ENCODE results near the gene NNT.
"Not testable (repeated sequence)": the region's sequence is repeated elsewhere in the genome, so short reads cannot be mapped to it uniquely, and the experiment has no call there.

NNT gene

DNA sequence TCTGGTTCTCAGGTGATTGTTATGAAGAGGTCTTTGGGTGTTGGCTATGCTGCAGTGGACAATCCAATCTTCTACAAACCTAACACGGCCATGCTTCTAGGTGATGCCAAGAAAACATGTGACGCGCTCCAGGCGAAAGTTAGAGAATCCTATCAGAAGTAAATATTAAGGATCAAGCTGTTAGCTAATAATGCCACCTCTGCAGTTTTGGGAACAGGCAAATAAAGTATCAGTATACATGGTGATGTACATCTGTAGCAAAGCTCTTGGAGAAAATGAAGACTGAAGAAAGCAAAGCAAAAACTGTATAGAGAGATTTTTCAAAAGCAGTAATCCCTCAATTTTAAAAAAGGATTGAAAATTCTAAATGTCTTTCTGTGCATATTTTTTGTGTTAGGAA is 101.3 kb downstream of the NNT start:
- no peak overlapping the region for H3K9ac ChIP-seq (ENCODE audit: low read depth, low read length, poor library complexity, severe bottlenecking)
- no peaks in the 10 kb centered on the region for H3K27me3 ChIP-seq (ENCODE audit: insufficient read depth, low read length, poor library complexity, severe bottlenecking)
- no peaks in the 10 kb centered on the region for H3K9me3 ChIP-seq (ENCODE audit: insufficient read depth, low read depth, low read length)
- H3K4me1 ChIP-seq (ENCODE audit: insufficient read depth, low read length, poor library complexity, severe bottlenecking): peaks cover 3% of the 10 kb centered on the region
- no peaks in the 10 kb centered on the region for H3F3A ChIP-seq (ENCODE audit: low read depth)
- TF ChIP-seq, protein P1, sequence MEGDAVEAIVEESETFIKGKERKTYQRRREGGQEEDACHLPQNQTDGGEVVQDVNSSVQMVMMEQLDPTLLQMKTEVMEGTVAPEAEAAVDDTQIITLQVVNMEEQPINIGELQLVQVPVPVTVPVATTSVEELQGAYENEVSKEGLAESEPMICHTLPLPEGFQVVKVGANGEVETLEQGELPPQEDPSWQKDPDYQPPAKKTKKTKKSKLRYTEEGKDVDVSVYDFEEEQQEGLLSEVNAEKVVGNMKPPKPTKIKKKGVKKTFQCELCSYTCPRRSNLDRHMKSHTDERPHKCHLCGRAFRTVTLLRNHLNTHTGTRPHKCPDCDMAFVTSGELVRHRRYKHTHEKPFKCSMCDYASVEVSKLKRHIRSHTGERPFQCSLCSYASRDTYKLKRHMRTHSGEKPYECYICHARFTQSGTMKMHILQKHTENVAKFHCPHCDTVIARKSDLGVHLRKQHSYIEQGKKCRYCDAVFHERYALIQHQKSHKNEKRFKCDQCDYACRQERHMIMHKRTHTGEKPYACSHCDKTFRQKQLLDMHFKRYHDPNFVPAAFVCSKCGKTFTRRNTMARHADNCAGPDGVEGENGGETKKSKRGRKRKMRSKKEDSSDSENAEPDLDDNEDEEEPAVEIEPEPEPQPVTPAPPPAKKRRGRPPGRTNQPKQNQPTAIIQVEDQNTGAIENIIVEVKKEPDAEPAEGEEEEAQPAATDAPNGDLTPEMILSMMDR (conservative IDR thresholded peaks at IDR 0.05; ENCODE audit: low read length): no peak
- no peak for TF ChIP-seq EZH2phosphoT487 (IDR thresholded peaks at IDR 0.05; ENCODE audit: borderline replicate concordance)
- H3K79me2 ChIP-seq (ENCODE audit: insufficient read depth, low read length): peaks cover 10% of the 10 kb centered on the region; the same call in 1 of the 2 replicates
- H3K36me3 ChIP-seq (ENCODE audit: insufficient read depth, low read length): peaks cover 56% of the 10 kb centered on the region; the same call in 1 of the 2 replicates
- no peak overlapping the region for H3K4me3 ChIP-seq (ENCODE audit: low read length, poor library complexity, severe bottlenecking)
- H4K20me1 ChIP-seq (ENCODE audit: insufficient read depth, low read length, poor library complexity, severe bottlenecking): no peaks in the 10 kb centered on the region
- H2AFZ ChIP-seq (ENCODE audit: low read length): no peak overlapping the region
- H3K9me2 ChIP-seq (replicated peaks; ENCODE audit: low read depth, low read length): no peaks in the 10 kb centered on the region
- no peak overlapping the region for H3K4me2 ChIP-seq (ENCODE audit: low read depth, low read length, poor library complexity, severe bottlenecking)

DNA sequence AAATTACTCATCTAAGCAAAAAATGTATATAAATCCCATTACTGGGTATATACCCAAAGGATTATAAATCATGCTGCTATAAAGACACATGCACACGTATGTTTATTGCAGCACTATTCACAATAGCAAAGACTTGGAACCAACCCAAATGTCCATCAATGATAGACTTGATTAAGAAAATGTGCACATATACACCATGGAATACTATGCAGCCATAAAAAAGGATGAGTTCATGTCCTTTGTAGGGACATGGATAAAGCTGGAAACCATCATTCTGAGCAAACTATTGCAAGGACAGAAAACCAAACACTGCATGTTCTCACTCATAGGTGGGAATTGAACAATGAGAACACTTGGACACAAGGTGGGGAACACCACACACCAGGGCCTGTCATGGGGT is 103.6 kb downstream of the NNT start:
- not testable (repeated sequence) for H3K4me3 ChIP-seq (ENCODE audit: low read length, poor library complexity, severe bottlenecking); H4K20me1 ChIP-seq (ENCODE audit: insufficient read depth, low read length, poor library complexity, severe bottlenecking); H3F3A ChIP-seq (ENCODE audit: low read depth)

DNA sequence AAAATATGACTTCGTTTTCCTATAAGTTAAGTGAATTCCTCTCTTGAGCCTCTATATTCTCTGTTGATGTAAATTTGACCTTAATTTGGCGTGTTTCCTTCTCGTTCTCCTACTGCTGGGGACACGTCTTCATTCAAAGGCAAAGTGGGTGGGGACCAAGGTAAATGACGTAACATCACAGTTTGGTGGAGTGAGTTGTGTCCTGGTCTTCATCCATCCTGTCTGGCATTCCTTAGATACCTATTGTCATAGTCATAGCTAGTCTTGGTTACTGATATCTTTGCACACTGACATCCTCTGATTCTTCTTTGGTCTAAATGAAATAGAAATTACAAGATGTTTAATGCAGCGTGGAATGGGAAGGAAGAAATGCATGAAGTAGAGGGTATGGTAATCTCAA is 108.5 kb downstream of the NNT start:
- no peak for TF ChIP-seq EZH2phosphoT487 (IDR thresholded peaks at IDR 0.05; ENCODE audit: borderline replicate concordance)
- TF ChIP-seq, protein P1 (conservative IDR thresholded peaks at IDR 0.05; ENCODE audit: low read length): no peak
- H3F3A ChIP-seq (ENCODE audit: low read depth): no peaks in the 10 kb centered on the region
- no peaks in the 10 kb centered on the region for H3K79me2 ChIP-seq (ENCODE audit: insufficient read depth, low read length)
- H3K4me3 ChIP-seq (ENCODE audit: low read length, poor library complexity, severe bottlenecking): no peak overlapping the region
- H3K27me3 ChIP-seq (ENCODE audit: insufficient read depth, low read length, poor library complexity, severe bottlenecking): no peaks in the 10 kb centered on the region
- H3K36me3 ChIP-seq (ENCODE audit: insufficient read depth, low read length): no peaks in the 10 kb centered on the region; the same call in 1 of the 2 replicates
- H3K9me3 ChIP-seq (ENCODE audit: insufficient read depth, low read depth, low read length): no peaks in the 10 kb centered on the region
- H2AFZ ChIP-seq (ENCODE audit: low read length): no peak overlapping the region
- no peaks in the 10 kb centered on the region for H3K4me1 ChIP-seq (ENCODE audit: insufficient read depth, low read length, poor library complexity, severe bottlenecking)
- no peak overlapping the region for H3K4me2 ChIP-seq (ENCODE audit: low read depth, low read length, poor library complexity, severe bottlenecking)
- H3K9ac ChIP-seq (ENCODE audit: low read depth, low read length, poor library complexity, severe bottlenecking): no peak overlapping the region
- H4K20me1 ChIP-seq (ENCODE audit: insufficient read depth, low read length, poor library complexity, severe bottlenecking): no peaks in the 10 kb centered on the region
- H3K9me2 ChIP-seq (replicated peaks; ENCODE audit: low read depth, low read length): no peaks in the 10 kb centered on the region

More for the DNA sequence above, 103.6 kb downstream of the NNT start:
- not testable (repeated sequence) for H3K4me1 ChIP-seq (ENCODE audit: insufficient read depth, low read length, poor library complexity, severe bottlenecking); H3K9ac ChIP-seq (ENCODE audit: low read depth, low read length, poor library complexity, severe bottlenecking); H3K27me3 ChIP-seq (ENCODE audit: insufficient read depth, low read length, poor library complexity, severe bottlenecking); H3K4me2 ChIP-seq (ENCODE audit: low read depth, low read length, poor library complexity, severe bottlenecking); H2AFZ ChIP-seq (ENCODE audit: low read length); H3K79me2 ChIP-seq (ENCODE audit: insufficient read depth, low read length); H3K9me2 ChIP-seq (replicated peaks; ENCODE audit: low read depth, low read length); H3K9me3 ChIP-seq (ENCODE audit: insufficient read depth, low read depth, low read length)
- H3K36me3 ChIP-seq (ENCODE audit: insufficient read depth, low read length): peaks cover 40% of the 10 kb centered on the region; the same call in 1 of the 2 replicates

DNA sequence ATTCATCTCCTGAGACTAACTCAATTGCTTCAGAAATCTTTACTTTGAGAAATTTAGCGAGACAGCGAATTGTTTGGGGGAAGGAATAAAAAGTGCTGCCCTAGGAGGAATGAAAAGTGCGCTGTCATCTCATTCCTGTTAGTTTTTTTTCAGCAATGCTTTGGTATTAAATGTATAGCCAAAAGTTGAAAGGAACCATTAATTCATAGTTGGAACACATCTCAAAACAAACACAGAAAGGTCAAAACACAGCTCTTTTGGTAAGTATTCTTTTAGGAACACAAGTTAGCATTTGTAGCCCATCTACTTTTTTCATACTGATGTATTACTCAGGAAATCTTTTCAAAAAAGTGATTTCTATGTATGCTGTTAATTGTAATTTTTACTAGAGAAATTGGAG is 109.1 kb downstream of the NNT start:
- Histone ChIP-seq H3F3A (ENCODE audit: low read depth) (no peaks in the 10 kb centered on the region), H3K9me3 (ENCODE audit: insufficient read depth, low read depth, low read length) (no peaks in the 10 kb centered on the region), H2AFZ (ENCODE audit: low read length) (no peak overlapping the region), H3K9me2 (replicated peaks; ENCODE audit: low read depth, low read length) (no peaks in the 10 kb centered on the region), H3K4me1 (ENCODE audit: insufficient read depth, low read length, poor library complexity, severe bottlenecking) (no peaks in the 10 kb centered on the region), H3K4me3 (ENCODE audit: low read length, poor library complexity, severe bottlenecking) (no peak overlapping the region), H3K36me3 (ENCODE audit: insufficient read depth, low read length) (no peaks in the 10 kb centered on the region), H3K27me3 (ENCODE audit: insufficient read depth, low read length, poor library complexity, severe bottlenecking) (no peaks in the 10 kb centered on the region), H3K9ac (ENCODE audit: low read depth, low read length, poor library complexity, severe bottlenecking) (no peak overlapping the region), H3K4me2 (ENCODE audit: low read depth, low read length, poor library complexity, severe bottlenecking) (no peak overlapping the region), H4K20me1 (ENCODE audit: insufficient read depth, low read length, poor library complexity, severe bottlenecking) (no peaks in the 10 kb centered on the region), H3K79me2 (ENCODE audit: insufficient read depth, low read length) (no peaks in the 10 kb centered on the region)
- TF ChIP-seq, protein P1 (conservative IDR thresholded peaks at IDR 0.05; ENCODE audit: low read length): no peak
- no peak for TF ChIP-seq EZH2phosphoT487 (IDR thresholded peaks at IDR 0.05; ENCODE audit: borderline replicate concordance)

DNA sequence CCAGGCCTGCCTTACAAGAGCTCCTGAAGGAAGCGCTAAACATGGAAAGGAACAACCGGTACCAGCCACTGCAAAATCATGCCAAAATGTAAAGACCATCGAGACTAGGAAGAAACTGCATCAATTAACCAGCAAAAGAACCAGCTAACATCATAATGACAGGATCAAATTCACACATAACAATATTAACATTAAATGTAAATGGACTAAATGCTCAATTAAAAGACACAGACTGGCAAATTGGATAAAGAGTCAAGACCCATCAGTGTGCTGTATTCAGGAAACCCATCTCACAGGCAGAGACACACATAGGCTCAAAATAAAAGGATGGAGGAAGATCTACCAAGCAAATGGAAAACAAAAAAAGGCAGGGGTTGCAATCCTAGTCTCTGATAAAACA is 116.8 kb downstream of the NNT start:
- not testable (repeated sequence) for H3K4me1 ChIP-seq (ENCODE audit: insufficient read depth, low read length, poor library complexity, severe bottlenecking)

More for the DNA sequence above, 116.8 kb downstream of the NNT start:
- H3K4me2 ChIP-seq (ENCODE audit: low read depth, low read length, poor library complexity, severe bottlenecking); H3F3A ChIP-seq (ENCODE audit: low read depth); H2AFZ ChIP-seq (ENCODE audit: low read length); H4K20me1 ChIP-seq (ENCODE audit: insufficient read depth, low read length, poor library complexity, severe bottlenecking); H3K9me2 ChIP-seq (replicated peaks; ENCODE audit: low read depth, low read length); H3K36me3 ChIP-seq (ENCODE audit: insufficient read depth, low read length); H3K79me2 ChIP-seq (ENCODE audit: insufficient read depth, low read length); H3K9me3 ChIP-seq (ENCODE audit: insufficient read depth, low read depth, low read length); H3K9ac ChIP-seq (ENCODE audit: low read depth, low read length, poor library complexity, severe bottlenecking); H3K27me3 ChIP-seq (ENCODE audit: insufficient read depth, low read length, poor library complexity, severe bottlenecking); H3K4me3 ChIP-seq (ENCODE audit: low read length, poor library complexity, severe bottlenecking): not testable (repeated sequence)

Measured in Loucy (cell line).